ENCODE measurements around the gene NOTCH1. TPM values are rescaled to one million over a fixed set of nuclear protein-coding genes. Genes with fewer than 3 reads are reported as not detected.

The NOTCH1 gene
- total RNA-seq, 1 donor = 10.5 TPM

DNA sequence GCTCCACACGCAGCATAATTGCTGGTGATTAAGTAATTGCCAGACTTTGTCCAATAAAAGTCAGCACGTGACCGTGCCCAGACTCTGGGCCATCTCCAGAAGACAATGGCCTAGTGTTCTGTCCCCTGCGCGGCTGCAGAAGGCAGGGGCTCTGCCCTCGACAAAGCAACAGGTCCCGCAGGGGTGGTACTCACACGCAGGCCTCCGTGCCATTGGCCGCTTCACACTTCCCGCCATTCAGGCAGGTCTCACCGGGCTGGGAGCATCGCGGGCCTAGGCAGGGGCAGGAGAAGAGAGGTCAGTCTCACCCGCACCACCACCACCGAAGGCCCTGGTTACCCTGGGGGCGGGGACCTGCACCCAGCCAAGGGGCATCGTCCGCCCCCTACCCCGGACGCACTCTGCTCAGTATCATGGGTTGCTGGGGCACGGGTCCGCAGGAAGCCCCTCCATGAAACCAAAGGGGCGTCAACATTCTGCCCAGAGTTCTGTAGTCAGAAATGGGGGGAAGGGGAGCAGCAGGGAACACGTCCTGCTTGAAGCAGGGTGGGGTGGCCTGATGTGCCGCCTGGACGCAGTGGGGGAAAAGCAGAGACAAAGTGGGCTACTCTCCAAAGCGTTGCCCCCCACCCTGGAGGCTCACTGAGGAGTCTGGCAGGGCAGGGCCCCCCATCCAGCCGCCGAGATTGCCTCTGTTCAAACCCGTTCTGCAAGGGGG lies 1.9 kb downstream of the NOTCH1 start:
- Histone ChIP-seq H3K4me3 (ENCODE audit: insufficient read depth, low read length) (peak overlapping the region; percentile 83), H3K4me2 (ENCODE audit: insufficient read depth, low read length) (peak overlapping the region; percentile 88), H3K4me1 (ENCODE audit: insufficient read depth, low read length) (peaks cover 23% of the 10 kb centered on the region), H3K9me3 (ENCODE audit: low read depth, low read length) (no peaks in the 10 kb centered on the region), H4K20me1 (ENCODE audit: insufficient read depth, low read length) (peaks cover 34% of the 10 kb centered on the region), H3K79me2 (ENCODE audit: insufficient read depth, low read length) (peaks cover 44% of the 10 kb centered on the region), H3K27ac (ENCODE audit: low read depth, low read length) (no peak overlapping the region), H2AFZ (ENCODE audit: low read length) (no peak overlapping the region), H3K27me3 (ENCODE audit: insufficient read depth, low read length) (no peaks in the 10 kb centered on the region), H3K36me3 (ENCODE audit: insufficient read depth, low read length) (peaks cover 8% of the 10 kb centered on the region)
- TF ChIP-seq, protein P1, sequence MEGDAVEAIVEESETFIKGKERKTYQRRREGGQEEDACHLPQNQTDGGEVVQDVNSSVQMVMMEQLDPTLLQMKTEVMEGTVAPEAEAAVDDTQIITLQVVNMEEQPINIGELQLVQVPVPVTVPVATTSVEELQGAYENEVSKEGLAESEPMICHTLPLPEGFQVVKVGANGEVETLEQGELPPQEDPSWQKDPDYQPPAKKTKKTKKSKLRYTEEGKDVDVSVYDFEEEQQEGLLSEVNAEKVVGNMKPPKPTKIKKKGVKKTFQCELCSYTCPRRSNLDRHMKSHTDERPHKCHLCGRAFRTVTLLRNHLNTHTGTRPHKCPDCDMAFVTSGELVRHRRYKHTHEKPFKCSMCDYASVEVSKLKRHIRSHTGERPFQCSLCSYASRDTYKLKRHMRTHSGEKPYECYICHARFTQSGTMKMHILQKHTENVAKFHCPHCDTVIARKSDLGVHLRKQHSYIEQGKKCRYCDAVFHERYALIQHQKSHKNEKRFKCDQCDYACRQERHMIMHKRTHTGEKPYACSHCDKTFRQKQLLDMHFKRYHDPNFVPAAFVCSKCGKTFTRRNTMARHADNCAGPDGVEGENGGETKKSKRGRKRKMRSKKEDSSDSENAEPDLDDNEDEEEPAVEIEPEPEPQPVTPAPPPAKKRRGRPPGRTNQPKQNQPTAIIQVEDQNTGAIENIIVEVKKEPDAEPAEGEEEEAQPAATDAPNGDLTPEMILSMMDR (IDR thresholded peaks at IDR 0.05; ENCODE audit: extremely low read depth, low read depth, low read length) = no peak
- no peak for DNase-seq (ENCODE audit: insufficient read length, low spot score, missing footprints)

DNA sequence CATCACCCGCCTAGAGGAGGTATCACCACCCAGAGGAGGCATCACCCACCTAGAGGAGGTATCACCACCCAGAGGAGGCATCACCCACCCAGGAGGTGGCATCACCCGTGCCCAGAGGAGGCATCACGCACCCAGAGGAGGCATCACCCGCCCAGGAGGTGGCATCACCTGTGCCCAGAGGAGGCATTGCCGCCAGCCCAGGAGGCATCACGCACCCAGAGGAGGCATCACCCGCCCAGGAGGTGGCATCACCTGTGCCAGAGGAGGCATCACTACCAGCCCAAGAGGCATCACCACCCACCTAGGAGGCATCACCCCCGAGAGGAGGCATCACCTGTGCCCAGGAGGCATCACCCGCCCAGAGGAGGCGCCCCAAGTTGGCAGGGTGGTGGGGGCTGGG lies 2.6 kb downstream of the NOTCH1 start:
- peaks cover 51% of the 10 kb centered on the region for H3K79me2 ChIP-seq (ENCODE audit: insufficient read depth, low read length)
- TF ChIP-seq, protein P1 (IDR thresholded peaks at IDR 0.05; ENCODE audit: extremely low read depth, low read depth, low read length) = no peak
- H3K36me3 ChIP-seq (ENCODE audit: insufficient read depth, low read length) = peaks cover 8% of the 10 kb centered on the region
- no peak overlapping the region for H3K4me3 ChIP-seq (ENCODE audit: insufficient read depth, low read length)
- H3K27me3 ChIP-seq (ENCODE audit: insufficient read depth, low read length) = no peaks in the 10 kb centered on the region
- H3K9me3 ChIP-seq (ENCODE audit: low read depth, low read length) = no peaks in the 10 kb centered on the region
- H3K4me1 ChIP-seq (ENCODE audit: insufficient read depth, low read length) = peaks cover 24% of the 10 kb centered on the region
- no peak overlapping the region for H3K27ac ChIP-seq (ENCODE audit: low read depth, low read length)
- no peak overlapping the region for H2AFZ ChIP-seq (ENCODE audit: low read length)
- no peak for DNase-seq (ENCODE audit: insufficient read length, low spot score, missing footprints)
- H3K4me2 ChIP-seq (ENCODE audit: insufficient read depth, low read length) = no peak overlapping the region
- H4K20me1 ChIP-seq (ENCODE audit: insufficient read depth, low read length) = peaks cover 38% of the 10 kb centered on the region

DNA sequence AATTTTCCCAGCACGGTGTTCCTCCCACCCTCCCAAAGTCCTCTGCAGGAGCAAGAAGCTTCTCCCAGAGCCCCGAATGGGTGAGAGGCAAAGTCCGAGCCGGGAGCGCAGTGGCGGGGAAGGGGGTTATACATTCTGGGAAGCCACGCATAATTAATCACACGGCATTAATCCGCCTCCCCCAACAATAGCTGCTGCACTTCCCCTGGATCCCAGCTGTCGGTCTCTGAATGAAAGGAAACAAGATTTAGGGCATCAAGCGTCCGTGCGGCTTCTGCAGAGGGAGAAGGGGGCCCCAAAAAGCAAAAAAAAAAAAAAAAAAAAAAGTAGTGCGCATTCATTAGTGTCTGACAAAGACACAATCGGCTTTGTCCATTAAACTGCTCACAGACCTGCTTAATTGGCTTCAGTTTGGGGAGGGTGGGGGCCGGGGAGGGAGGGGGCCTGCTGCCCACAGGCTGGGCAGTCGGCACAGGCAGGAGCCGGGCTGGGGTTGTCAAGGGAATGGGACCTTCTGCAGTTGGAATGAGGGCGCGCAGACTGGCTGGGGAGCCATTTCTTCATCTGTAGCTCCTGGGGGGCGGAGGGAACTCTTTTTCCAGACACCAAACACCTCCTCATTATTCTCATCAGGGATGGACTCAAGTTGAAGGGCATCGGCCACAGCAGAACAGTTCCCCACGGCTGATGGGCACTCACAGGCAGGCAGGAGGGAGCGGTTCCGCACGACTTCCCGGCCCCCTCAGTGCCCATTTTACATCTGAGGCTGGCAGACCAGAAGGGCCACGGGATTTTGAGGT lies 3.4 kb downstream of the NOTCH1 start:
- Histone ChIP-seq H4K20me1 (ENCODE audit: insufficient read depth, low read length) (peaks cover 38% of the 10 kb centered on the region), H3K27ac (ENCODE audit: low read depth, low read length) (no peak overlapping the region), H2AFZ (ENCODE audit: low read length) (no peak overlapping the region), H3K36me3 (ENCODE audit: insufficient read depth, low read length) (peaks cover 8% of the 10 kb centered on the region), H3K27me3 (ENCODE audit: insufficient read depth, low read length) (no peaks in the 10 kb centered on the region), H3K4me1 (ENCODE audit: insufficient read depth, low read length) (peaks cover 32% of the 10 kb centered on the region), H3K4me2 (ENCODE audit: insufficient read depth, low read length) (no peak overlapping the region), H3K4me3 (ENCODE audit: insufficient read depth, low read length) (no peak overlapping the region), H3K79me2 (ENCODE audit: insufficient read depth, low read length) (peaks cover 52% of the 10 kb centered on the region), H3K9me3 (ENCODE audit: low read depth, low read length) (no peaks in the 10 kb centered on the region)
- DNase-seq (ENCODE audit: insufficient read length, low spot score, missing footprints) = no peak
- TF ChIP-seq, protein P1 (IDR thresholded peaks at IDR 0.05; ENCODE audit: extremely low read depth, low read depth, low read length) = no peak

DNA sequence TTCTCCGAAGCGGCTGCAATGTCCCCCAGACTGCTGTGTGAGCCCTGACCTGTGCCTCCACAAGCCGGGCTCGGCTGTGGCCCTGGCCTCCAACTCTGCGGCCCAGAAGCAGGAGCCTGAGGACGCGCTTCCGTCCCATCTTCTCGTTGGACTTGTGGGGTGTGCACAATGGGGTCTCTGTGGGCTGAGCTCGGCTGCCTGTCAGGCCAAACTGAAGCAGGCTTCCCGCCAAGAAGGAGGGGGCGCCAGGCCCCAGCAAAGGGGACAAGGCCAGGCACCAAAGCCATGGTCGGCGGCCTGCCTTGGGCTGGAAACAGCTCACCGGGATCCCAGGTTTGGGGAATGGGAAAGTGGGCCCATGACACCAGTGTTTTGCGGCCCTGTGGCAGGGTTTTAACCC lies 4.1 kb downstream of the NOTCH1 start:
- Histone ChIP-seq H3K36me3 (ENCODE audit: insufficient read depth, low read length) (peaks cover 8% of the 10 kb centered on the region), H3K4me3 (ENCODE audit: insufficient read depth, low read length) (no peak overlapping the region), H3K4me1 (ENCODE audit: insufficient read depth, low read length) (peaks cover 26% of the 10 kb centered on the region), H3K79me2 (ENCODE audit: insufficient read depth, low read length) (peaks cover 57% of the 10 kb centered on the region), H3K27ac (ENCODE audit: low read depth, low read length) (no peak overlapping the region), H3K4me2 (ENCODE audit: insufficient read depth, low read length) (no peak overlapping the region), H4K20me1 (ENCODE audit: insufficient read depth, low read length) (peaks cover 38% of the 10 kb centered on the region), H3K9me3 (ENCODE audit: low read depth, low read length) (no peaks in the 10 kb centered on the region), H2AFZ (ENCODE audit: low read length) (no peak overlapping the region), H3K27me3 (ENCODE audit: insufficient read depth, low read length) (no peaks in the 10 kb centered on the region)
- TF ChIP-seq, protein P1 (IDR thresholded peaks at IDR 0.05; ENCODE audit: extremely low read depth, low read depth, low read length) = no peak
- no peak for DNase-seq (ENCODE audit: insufficient read length, low spot score, missing footprints)

All from osteoblast (primary cell).